Endodermal cell (in vitro differentiated cells): Measurements from ENCODE around the gene DUSP23. TPM values are rescaled to one million over a fixed set of nuclear protein-coding genes. Genes with fewer than 3 reads are reported as not detected.

ENCODE experiments used
- DNase-seq: peaks from one replicate; pipeline ENCODE4 v3.0.0-alpha.2; 2017
- H3K27ac ChIP-seq: 2 replicates; pipeline ENCODE4 v1.5.1; 2013; ENCODE audit warnings: mild to moderate bottlenecking, low read depth, low read length, moderate library complexity
- H3K27me3 ChIP-seq: 2 replicates; pipeline ENCODE4 v1.6.1; 2013; ENCODE audit warnings: mild to moderate bottlenecking, low read length, moderate library complexity; ENCODE audit not compliant: insufficient read depth, control insufficient read depth, poor library complexity, severe bottlenecking
- H3K36me3 ChIP-seq: 2 replicates; pipeline ENCODE4 v1.7.0; 2013; ENCODE audit warnings: mild to moderate bottlenecking, low read length, moderate library complexity; ENCODE audit not compliant: control insufficient read depth, insufficient read depth
- H3K4me1 ChIP-seq: one replicate; pipeline ENCODE4 v1.7.0; 2013; ENCODE audit warnings: low read length; ENCODE audit not compliant: control insufficient read depth, insufficient read depth
- H3K4me3 ChIP-seq: 2 replicates; pipeline ENCODE4 v1.5.1; 2013; ENCODE audit warnings: mild to moderate bottlenecking, low read length, moderate library complexity
- H3K9ac ChIP-seq: 2 replicates; pipeline ENCODE4 v1.6.1; 2013; ENCODE audit warnings: mild to moderate bottlenecking, low read length, moderate library complexity; ENCODE audit not compliant: poor library complexity, severe bottlenecking; ENCODE audit errors: extremely low read depth
- H3K9me3 ChIP-seq: 2 replicates; pipeline ENCODE4 v1.6.1; 2013; ENCODE audit warnings: mild to moderate bottlenecking, low read length, moderate library complexity; ENCODE audit not compliant: control insufficient read depth
- H3K27ac Mint-ChIP-seq: 2 replicates; pipeline ENCODE4 v1.8.0; 2020; ENCODE audit warnings: mixed read lengths
- H3K27me3 Mint-ChIP-seq: 2 replicates; pipeline ENCODE4 v1.8.0; 2021; ENCODE audit warnings: mild to moderate bottlenecking, mixed read lengths; ENCODE audit not compliant: insufficient read depth
- H3K36me3 Mint-ChIP-seq: 2 replicates; pipeline ENCODE4 v1.8.0; 2020; ENCODE audit warnings: low read depth, mixed read lengths
- H3K4me1 Mint-ChIP-seq: 2 replicates; pipeline ENCODE4 v1.8.0; 2020; ENCODE audit warnings: mixed read lengths
- H3K4me3 Mint-ChIP-seq: 2 replicates; pipeline ENCODE4 v1.8.0; 2020; ENCODE audit warnings: mild to moderate bottlenecking, moderate library complexity, mixed read lengths
- H3K9me3 Mint-ChIP-seq: 2 replicates; pipeline ENCODE4 v1.8.0; 2020; ENCODE audit warnings: mild to moderate bottlenecking, mixed read lengths
- WGBS, 2 experiments: methylation state at CpG; one replicate each; pipeline versions ENCODE4 v1.1.5 to v1.1.7; 2013; ENCODE audit warnings: missing lambda C conversion rate in 2 of 2, mixed read lengths in 1 of 2; ENCODE audit not compliant: insufficient coverage in 1 of 2, insufficient read length in 1 of 2; 5-methylcytosine and 5-hydroxymethylcytosine counted together
- total RNA-seq, 2 donors: library from RNA; stranded (reverse); fragmentation: NEBNext Ultra II Directional in 1 of 2; extraction: Animal tissue kit (Norgen Biotek cat#: 25700) in 1 of 2; gene quantifications; 2 replicates in 1 of 2; 3 replicates in 1 of 2; pipeline ENCODE4 v1.2.1, GENCODE V29; 2021
- TF ChIP-seq, protein P1 (sequence below): fragments of 200-600 bp; sonication (generic); conservative IDR thresholded peaks from 2 replicates; pipeline ENCODE4 v1.5.0; 2021; ENCODE audit warnings: antibody characterized with exemption, mild to moderate bottlenecking

DUSP23 gene
- total RNA-seq, 2 donors from 2014 or later, result 28.8 to 32.3 TPM

- WGBS, 2 experiments, result 91 to 100% methylated on average over 2 to 5 of the region's 5 CpGs
- Histone ChIP-seq H3K36me3 (no peaks in the 10 kb centered on the region), H3K4me1 (no peaks in the 10 kb centered on the region), H3K27me3 (no peaks in the 10 kb centered on the region), H3K9me3 (no peaks in the 10 kb centered on the region), H3K27ac (no peak overlapping the region), H3K9ac (no peak overlapping the region), H3K4me3 (no peak overlapping the region)
- no peak for DNase-seq
- Mint-ChIP-seq H3K9me3 (peaks cover 16% of the 10 kb centered on the region), H3K4me1 (no peaks in the 10 kb centered on the region), H3K27ac (no peak overlapping the region), H3K36me3 (no peaks in the 10 kb centered on the region), H3K27me3 (no peaks in the 10 kb centered on the region), H3K4me3 (no peak overlapping the region)
- TF ChIP-seq, protein P1, sequence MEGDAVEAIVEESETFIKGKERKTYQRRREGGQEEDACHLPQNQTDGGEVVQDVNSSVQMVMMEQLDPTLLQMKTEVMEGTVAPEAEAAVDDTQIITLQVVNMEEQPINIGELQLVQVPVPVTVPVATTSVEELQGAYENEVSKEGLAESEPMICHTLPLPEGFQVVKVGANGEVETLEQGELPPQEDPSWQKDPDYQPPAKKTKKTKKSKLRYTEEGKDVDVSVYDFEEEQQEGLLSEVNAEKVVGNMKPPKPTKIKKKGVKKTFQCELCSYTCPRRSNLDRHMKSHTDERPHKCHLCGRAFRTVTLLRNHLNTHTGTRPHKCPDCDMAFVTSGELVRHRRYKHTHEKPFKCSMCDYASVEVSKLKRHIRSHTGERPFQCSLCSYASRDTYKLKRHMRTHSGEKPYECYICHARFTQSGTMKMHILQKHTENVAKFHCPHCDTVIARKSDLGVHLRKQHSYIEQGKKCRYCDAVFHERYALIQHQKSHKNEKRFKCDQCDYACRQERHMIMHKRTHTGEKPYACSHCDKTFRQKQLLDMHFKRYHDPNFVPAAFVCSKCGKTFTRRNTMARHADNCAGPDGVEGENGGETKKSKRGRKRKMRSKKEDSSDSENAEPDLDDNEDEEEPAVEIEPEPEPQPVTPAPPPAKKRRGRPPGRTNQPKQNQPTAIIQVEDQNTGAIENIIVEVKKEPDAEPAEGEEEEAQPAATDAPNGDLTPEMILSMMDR, result no peak
These were observed 36.9 kb upstream of the DUSP23 start for GRCh38 chr1:159743651-159744410.

DNA sequence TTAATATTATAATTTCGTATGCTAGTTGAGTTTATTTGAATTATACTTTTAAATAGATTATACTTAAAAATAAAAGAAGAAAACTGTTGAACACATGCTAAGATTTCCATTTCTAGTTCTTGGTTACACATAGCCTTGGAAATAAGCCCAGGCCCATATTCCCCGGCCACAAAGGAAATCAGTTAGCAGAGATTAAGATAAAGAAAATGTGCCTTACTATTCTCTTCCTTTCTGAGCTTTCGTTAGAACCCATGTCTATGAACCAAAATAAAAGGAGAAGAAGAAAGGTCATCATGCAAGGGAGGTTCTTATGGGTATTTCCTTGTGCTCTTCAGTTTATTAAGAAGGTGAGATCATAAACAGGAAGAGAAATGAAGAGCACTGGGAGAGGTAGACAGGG, 34.1 kb upstream of the DUSP23 start:
- no peaks in the 10 kb centered on the region for H3K4me1 ChIP-seq
- no peak for DNase-seq
- no peak overlapping the region for H3K27ac ChIP-seq
- Mint-ChIP-seq H3K27me3 (no peaks in the 10 kb centered on the region), H3K36me3 (no peaks in the 10 kb centered on the region), H3K27ac (no peak overlapping the region), H3K4me3 (no peak overlapping the region), H3K9me3 (peaks cover 16% of the 10 kb centered on the region), H3K4me1 (no peaks in the 10 kb centered on the region)
- H3K9ac ChIP-seq, result no peak overlapping the region
- no peaks in the 10 kb centered on the region for H3K9me3 ChIP-seq
- TF ChIP-seq, protein P1, result no peak
- WGBS, 2 experiments, result 88% methylated on average over 2 of the region's 3 CpGs; no CpG with 5 or more reads in 1 of the 2 experiments
- H3K27me3 ChIP-seq, result no peaks in the 10 kb centered on the region
- no peaks in the 10 kb centered on the region for H3K36me3 ChIP-seq
- H3K4me3 ChIP-seq, result no peak overlapping the region

DNA sequence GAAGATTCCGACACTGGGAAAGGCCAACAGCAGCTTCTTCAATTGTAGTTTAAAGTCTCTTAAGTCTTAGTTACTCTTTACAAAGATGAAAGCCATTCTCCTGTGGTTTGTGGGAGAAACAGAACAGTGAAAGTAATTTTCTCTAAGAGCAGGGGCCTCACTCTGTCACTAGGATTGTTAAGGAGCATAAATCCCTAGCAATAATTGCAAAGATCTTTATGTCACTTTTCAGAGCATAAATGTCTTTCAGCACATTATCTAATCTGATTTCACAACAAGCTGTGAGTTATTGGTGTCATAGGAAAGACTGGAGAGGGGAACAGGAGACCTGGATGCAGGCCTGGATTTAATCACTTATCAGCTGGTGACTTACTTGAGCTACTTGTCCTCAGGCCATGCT, 32.4 kb upstream of the DUSP23 start:
- no peaks in the 10 kb centered on the region for H3K9me3 ChIP-seq
- H3K36me3 ChIP-seq, result no peaks in the 10 kb centered on the region
- Mint-ChIP-seq H3K36me3 (no peaks in the 10 kb centered on the region), H3K27me3 (no peaks in the 10 kb centered on the region), H3K27ac (no peak overlapping the region), H3K9me3 (peaks cover 8% of the 10 kb centered on the region), H3K4me3 (no peak overlapping the region), H3K4me1 (no peaks in the 10 kb centered on the region)
- no peak overlapping the region for H3K9ac ChIP-seq
- 84% methylated on average over 1 of the region's 1 CpG; no CpG with 5 or more reads in 1 of the 2 experiments for WGBS, 2 experiments
- no peaks in the 10 kb centered on the region for H3K4me1 ChIP-seq
- no peaks in the 10 kb centered on the region for H3K27me3 ChIP-seq
- no peak overlapping the region for H3K4me3 ChIP-seq
- H3K27ac ChIP-seq, result no peak overlapping the region
- TF ChIP-seq, protein P1, result no peak
- no peak for DNase-seq
